Breast epithelium (tissue), 3 donors: Measurements from ENCODE around the gene DEK.

ENCODE experiments used
- CTCF ChIP-seq, 3 donors: fragments of 450-650 bp; IDR thresholded peaks; one replicate each; pipeline ENCODE4 v1.5.1; 2016 to 2017; ENCODE audit warnings: antibody characterized with exemption in 3 of 3, mild to moderate bottlenecking in 3 of 3, moderate library complexity in 3 of 3
- POLR2A ChIP-seq: fragments of 450-650 bp; IDR thresholded peaks from one replicate; pipeline ENCODE4 v1.6.1; 2016; ENCODE audit warnings: antibody characterized with exemption, mild to moderate bottlenecking, moderate library complexity
- POLR2AphosphoS5 ChIP-seq, 3 donors: sonication (generic); formaldehyde crosslinking; IDR thresholded peaks; one replicate each; pipeline ENCODE4 v1.6.1; 2017; ENCODE audit warnings: antibody characterized with exemption in 3 of 3

- TF ChIP-seq CTCF (IDR thresholded peaks at IDR 0.05) (no peak), POLR2A (no peak), POLR2AphosphoS5 (IDR thresholded peaks at IDR 0.05) (no peak)
Measured at GRCh38 chr6:18209539-18210197, 54.7 kb downstream of the DEK start.
